GM18858 (cell line): ENCODE data around the gene RXRB.

ENCODE experiments used
- ATAC-seq: cut with Tn5 transposase; IDR thresholded peaks from one replicate; pipeline ENCODE4 v1.9.1; 2021; ENCODE audit not compliant: unreplicated experiment

Gene RXRB

DNA sequence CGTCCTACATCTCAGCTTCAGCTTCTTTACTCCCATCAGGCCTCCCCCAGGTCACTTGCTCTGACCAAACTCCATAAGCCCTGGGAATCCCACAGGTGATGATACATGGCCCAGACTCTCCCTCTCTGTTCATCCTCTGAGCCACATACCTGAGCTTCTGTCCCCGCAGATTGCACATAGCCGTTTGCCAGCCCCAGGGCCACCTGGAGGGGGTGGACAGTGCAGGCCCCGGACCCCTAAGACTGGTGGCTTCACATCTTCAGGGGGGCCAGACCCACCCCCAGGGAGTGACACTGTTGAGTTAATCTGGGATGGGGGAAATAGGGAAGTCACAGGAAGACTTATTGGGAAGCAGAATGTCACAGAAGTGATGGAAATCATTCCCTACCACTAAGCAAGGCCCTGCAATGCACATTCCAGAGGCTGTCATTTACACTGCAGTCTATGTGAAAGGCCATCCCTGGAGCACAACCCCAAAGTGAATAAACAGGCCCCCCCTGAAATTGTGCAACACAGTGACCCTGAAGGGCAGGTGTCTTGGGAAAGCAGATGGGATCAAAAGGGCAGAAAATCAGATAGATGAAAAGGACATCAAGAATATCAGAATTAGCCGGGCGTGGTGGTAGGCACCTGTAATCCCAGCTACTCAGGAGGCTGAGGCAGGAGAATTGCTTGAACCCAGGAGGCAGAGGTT, 2.2 kb downstream of the RXRB start:
- no peak for ATAC-seq

DNA sequence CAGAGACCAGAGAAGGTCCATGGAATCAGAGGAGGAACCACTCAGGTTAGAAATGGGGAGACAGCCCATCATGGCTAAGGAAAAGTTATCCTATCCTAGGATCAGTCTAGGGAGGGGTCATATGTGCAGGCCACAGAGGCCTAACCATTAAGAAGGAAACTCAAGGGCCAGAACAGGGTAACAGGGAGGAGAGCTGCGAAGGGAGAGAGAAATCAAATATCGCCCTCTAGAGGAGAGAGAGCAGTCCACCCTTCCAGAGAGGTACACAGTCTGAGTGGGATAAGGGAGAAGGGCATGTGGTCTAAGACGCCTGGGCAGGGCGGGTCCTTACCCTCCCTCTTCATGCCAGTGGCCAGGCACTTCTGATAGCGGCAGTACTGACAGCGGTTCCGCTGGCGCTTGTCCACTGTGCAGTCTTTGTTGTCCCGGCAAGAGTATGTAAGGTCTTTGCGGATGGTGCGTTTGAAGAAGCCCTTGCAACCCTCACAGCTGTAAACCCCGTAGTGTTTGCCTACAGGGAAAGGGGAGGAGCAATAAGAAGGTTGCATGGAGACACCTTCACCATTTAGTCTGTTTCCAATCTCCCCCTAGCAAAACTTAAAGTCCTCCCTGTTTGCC, 2.9 kb downstream of the RXRB start:
- ATAC-seq, result no peak

DNA sequence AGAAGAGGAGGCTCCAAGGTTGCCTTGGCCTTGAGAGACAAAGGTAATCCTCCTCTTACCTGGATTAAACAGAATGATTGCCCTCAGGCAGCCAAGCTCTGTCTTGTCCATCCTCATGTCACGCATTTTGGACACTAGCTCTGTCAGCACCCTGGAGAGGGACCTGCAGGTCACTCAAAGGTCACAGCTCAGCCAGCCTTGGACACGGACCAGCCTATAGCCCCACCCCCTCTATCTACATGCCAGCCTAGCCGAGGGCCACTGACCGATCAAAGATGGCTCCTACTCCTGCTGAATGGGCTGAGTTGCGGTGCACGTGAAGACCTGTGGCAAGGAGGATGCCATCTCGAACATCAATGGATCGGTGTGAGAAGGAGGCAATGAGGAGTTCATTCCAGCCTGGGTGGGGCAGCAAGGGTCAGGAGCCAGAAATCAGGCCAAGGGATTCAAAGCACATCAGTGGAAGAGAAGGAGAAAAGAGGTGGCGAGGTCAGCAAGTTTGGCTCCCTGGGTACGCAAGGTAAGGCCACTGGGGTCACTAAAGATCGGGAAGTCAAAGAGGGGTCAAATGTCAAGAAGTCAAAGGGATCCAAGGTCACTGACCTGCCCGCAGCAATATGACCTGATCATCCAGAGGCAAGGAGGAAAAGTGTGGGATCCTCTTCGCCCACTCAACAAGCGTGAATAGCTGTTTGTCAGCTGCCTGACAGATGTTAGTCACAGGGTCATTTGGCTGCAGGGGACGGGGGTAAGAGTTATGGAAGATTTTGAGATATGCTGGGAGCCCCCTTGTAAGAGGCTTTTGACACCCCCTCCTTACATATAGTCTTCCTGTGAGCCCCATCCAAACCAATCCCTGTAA, 4.9 kb downstream of the RXRB start:
- no peak for ATAC-seq

DNA sequence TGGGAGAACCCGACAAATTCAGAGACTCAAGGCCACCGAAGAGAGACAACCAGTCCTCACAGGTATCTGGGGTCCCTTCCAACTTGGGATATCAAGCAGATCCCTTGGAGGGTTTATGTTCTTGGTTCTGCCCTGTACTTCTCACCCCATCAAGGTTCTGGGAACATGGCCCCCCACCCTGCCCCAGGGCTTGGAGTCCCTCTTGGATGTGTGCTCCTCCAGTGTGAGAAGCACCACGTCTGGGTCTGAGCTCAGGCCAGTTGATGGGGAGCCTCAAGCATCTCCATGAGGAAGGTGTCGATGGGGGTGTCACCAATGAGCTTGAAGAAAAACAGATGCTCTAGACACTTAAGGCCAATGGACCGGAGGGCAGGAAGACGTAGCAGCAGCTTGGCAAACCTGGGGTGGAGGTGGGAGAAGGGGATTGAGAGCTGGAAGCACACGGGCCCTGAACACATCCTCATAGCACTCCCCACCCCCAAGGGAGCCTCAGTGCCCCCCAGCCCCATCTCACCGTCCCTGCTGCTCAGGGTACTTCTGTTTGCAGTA, 6.0 kb downstream of the RXRB start:
- ATAC-seq, result no peak

DNA sequence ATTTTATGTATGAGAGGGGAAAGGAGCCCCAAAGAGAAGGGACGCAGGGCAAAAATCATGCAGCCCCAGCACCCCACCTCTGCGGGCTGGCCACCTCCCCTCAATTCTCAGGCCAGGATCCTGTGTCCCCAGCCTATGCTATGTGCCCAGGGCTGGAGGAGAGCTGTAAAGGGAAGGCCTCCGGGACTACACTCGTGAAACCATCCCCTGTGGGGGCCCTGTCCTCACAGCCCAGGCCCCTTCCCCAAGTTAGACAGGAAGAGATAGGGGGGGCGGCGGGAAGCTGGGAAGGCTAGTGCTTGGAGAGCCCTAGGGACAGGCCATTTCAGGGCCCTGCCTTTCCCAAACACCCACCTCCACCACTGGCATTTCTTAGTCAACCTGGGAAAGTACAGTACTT, 6.8 kb downstream of the RXRB start:
- ATAC-seq, result no peak

DNA sequence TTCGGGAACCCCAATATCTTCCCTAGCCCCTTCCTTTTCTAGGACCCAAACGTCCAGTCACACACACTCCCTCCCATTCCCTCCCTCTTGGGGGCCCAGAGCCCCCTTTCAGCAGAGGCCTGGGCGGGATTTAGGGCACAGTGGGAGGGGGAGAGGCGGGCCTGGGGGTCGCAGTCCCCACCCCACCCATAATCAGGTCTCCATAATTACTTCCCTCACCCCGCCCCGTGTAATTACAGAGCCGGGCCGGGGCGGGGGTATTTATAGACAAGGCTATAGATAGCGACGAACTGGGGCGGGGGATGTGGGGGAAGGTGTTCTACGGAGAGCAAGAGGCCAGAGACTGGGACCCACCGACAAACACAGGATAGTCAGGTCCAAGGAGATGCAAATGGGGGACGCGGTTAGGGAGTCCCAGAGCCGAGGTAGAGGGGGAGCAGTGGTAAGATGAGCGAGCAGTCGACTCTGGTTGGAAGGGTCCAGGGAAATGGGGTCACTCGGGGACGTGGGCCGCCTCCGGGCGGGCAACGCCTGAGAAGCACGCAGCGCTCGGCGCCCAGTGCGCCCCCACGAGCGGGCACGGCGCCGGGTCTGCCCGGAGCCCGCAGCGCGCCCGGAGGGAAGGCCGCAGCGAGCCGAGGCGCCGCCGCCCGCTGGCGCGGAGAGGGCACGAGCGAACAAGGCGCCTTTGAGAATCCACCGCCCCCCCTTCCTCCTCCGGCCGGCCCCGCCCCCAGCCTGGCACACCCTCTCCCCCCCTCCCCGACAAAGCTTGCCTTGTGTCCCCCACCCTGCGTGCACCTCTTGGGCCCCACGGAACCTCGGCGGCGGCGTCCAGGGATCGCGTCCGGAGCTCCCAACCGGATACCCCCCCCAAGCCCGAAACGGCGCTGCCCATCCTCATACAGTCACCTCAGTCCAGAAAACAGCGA, 7.5 kb downstream of the RXRB start:
- no peak for ATAC-seq

DNA sequence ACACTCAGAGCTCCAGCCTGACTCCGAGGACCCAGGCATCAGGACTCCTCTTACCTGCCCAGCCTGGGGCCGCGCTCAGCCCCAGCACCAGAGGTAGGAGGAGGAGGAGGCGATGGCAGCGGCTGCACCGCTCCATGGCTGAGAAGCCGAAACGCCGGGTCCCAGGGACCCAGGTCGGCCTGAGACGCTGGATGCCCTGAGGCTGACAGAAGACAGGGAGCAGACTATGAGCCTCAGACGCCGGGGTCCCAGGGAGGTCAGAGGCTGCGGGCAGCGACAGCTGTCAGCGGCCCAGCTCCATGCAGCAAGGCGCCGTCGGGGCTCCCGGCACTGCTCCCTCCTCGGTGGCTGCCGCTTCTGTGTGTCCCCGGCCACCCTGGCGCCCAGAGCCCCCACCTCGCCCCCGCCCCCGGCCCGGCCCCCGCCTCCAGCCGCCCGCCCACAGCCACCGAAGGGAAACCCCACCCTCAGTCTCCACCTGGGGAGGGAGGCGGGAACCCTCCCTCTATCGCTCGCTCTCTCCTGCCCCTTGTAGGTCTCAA, 8.3 kb downstream of the RXRB start, which contains the start of gene COL11A2:
TSS of gene COL11A2 (minus strand) at position 363 of the 542 bp plus-strand sequence. CDS start at position 136, 227 bp downstream.
- no peak for ATAC-seq

DNA sequence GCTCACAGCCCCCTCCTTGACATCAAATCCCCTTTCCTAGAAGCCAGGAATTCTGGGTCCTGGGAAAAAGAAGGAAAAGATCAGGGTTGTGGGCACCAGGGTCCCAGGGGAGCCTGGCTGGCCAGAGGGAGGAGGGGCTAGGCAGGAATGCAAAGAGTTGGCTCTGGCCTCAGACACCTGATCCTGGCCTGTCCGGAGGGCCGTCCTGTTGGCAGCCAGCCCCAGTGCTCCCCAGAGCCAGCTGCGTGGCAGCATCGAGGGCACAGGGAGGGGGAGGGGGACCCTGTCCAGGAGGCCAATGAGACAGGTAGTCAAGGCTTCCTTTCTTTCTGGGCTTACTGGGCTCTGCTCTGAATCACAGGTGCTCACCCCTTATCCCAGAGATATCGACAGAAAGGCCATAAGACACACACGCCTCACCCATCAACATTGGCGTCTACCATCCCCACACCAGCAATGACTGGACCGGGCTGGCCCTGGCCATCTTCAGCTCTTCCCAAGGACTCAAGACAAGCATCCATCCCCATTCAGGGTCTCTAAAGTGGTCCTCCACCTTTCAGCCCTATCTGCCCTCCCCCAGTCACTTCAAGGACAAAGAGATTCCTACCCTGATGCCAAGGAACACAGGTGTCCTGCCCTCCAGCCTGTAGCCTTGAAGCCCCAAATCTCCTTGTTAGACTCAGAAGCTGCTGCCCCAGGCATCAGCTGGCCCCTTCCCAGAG, 8.9 kb downstream of the RXRB start:
- ATAC-seq, result no peak

DNA sequence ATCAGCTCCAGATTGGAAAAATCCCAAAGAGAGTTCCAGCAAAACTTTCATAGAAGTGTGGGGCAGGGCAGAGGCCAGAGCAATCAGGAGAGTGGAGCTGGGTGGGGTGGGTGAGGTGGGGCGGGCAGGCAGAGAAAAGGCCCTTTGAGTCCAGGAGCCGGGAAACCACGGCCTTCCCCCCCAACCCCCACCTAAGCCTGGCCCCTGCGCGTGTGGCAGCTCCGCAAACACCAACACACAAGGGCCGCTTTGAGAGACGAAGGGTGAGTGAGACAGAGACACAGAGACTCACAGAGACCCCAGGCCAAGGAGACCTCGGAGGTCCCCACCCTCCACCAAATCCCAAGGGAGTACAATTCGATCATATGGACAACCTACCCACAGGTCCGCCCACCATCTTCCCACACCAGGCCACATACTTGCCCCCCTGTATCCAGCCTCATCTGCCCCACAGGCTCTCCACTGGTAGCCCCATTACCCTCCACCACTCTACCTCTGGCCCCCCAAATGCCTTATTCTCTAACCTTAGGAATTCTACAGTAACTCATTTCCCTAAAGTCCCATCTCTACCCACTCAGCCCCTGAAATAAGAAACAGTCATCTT, 9.9 kb downstream of the RXRB start:
- no peak for ATAC-seq

DNA sequence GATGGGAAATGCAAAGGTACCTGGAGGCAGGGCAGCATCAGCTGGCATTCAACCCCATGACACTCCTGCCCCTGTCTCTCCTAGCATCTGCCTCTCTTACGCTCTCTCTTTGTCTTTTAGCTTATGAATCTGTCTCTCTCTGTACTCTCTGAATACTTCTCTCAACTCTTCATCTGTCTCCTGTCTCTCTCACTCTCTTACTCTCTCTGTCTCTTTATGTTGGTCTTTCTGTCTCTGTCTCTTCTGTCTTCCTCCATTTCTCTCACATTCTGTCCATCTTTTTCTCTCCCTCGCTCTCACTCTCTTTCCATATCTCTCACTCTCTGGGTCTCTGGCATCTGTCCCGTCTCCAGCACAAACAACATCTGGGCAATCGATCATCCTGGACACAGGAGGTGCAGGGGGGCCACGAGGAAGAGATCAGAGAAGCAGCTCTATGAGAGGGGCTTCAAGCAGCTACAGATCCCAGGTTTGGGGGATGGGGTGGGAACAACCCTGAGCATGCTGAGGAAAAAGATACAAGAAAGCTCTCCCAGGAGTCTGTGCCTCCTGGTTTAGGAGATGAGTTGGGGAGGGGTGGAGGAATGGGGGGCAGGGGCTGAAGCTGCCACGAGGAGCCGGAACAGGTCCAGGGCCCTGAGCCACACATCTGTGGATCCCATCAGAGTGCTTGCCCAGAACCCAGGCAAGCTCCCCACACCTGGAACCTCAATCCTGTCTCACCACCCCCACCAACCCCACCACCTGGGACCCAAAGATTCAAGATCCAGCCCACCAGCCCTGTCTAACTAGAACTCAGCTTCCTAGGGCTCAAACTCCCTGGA, 10.6 kb downstream of the RXRB start:
- no peak for ATAC-seq

DNA sequence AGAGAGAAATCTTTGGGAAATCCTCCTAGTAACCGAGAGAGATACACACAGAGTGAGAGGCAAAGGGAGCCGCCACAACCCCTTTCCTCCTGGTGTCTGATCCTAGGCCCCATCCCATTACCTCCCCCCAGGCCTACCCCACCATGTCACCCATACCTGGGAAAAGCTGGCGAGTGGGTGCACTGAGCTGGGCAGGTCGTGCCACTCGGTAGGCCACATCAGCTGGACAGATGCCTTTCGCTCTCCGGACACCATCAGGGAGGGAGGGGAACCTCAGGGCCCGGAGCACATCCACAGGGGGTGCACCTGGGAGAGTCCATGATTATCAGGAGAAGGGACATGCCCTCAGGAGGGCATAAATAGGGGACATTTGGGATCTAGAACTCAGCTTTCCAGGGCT, 11.3 kb downstream of the RXRB start:
- no peak for ATAC-seq

DNA sequence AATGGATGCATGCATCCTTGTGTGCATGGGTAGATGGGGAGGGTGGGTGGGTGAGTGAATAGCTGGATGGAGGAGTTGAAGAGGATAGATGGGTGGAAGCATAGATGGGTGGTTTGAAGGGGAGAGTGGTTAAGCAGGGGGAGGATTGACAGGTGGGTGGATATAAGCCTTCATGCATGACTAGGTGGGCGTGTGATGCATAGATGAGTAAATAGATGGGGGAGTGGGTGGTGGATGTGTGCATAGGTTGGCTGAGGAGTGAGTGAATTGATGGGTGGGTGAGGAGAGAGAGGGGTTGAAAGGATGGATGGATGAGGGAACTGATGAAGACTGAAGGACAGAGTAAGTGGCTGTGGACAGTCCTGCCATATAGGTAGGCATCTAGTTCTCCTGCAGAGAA, 12.7 kb downstream of the RXRB start:
- no peak for ATAC-seq

DNA sequence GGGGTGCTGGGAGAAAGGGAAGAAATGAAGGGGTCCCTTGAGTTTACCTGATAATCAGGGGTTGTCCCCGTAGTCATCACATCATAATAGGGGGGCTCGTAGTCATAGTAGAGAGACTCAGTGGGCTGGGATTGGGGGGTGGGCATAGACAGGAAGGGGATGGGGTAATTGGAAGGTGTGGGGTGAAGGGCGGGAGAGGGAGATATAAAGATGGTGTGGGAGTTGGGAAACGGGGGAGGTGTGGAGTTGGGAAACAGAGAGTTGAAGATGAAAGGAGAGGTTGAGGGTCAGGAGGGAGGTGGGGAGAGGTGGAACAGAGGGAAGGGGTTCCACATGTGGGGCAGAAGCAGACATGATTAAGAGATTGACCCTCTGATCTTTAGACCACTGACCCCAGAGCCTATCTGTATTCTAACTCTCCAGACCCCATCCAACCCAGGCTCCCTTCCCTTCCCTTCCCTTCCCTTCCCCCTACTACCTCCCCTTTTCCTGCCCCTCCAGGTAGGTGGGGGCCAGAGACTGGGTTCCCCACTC, 14.7 kb downstream of the RXRB start:
- ATAC-seq, result no peak

DNA sequence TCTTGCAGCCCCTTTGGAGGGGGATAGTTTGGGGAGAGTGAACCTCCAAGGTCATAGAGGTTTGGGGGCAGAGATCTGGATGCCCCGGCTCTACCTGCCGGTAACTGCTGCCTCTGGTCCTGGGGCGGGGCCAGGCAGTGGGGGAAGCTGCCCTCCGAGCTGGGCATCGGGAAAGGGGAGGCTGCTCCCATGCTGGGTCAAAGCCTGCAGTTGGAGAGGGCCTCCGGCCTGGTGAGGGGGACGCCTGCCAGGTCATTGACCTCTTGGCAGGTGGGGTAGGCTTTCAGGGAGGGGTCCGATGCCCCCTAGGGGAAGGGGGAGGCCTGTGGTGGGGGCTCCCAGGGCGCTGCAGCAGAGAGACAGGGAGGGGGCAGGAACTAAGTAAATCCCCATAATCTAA, 15.3 kb downstream of the RXRB start:
- ATAC-seq, result no peak

DNA sequence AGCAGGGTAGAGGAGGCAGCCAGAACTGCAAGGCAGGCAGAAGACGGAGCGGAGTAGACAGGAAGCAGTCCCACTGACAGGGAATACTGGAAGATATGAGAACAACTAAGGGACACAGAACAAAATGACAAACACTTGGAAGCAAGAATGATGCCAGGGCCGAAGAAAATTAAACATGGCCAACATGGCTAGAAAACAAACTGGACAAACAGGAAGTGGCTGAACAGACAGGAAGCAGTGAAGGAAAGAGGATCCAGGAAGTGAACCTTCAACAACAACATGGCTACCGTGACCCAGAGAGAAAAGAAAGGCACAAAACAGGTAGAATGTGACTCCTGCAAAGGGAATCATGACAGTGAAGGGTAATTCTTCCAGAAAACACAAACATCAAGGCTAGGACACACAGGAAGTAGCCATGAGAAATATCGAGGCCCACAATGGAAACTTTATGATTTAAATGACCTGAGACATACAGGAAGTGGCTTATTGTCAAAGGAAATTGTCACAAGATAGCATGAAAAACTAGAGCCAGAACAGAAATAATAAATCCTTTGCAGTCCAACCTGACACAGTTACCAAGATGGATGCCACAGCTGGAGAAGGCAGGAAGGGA, 17.3 kb downstream of the RXRB start:
- no peak for ATAC-seq

DNA sequence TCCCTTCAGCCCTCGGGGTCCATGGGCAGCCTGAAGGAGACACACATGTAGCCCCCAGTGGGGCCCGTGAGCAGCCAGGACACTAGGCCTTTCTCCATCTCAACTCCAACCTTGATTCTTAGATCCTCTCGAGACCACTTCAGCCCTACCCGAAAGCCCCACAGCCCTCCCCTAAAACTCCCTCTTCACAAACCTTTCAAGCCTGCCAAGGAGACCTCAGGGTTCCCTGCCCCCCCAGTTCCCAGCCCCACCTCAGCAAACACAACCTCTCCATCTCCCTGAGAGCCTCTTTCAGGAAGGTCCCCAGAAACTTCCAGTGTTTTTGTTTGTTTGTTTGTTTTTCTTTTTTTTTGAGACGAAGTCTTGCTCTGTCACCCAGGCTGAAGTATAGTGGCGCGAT, 19.3 kb downstream of the RXRB start:
- ATAC-seq, result no peak

DNA sequence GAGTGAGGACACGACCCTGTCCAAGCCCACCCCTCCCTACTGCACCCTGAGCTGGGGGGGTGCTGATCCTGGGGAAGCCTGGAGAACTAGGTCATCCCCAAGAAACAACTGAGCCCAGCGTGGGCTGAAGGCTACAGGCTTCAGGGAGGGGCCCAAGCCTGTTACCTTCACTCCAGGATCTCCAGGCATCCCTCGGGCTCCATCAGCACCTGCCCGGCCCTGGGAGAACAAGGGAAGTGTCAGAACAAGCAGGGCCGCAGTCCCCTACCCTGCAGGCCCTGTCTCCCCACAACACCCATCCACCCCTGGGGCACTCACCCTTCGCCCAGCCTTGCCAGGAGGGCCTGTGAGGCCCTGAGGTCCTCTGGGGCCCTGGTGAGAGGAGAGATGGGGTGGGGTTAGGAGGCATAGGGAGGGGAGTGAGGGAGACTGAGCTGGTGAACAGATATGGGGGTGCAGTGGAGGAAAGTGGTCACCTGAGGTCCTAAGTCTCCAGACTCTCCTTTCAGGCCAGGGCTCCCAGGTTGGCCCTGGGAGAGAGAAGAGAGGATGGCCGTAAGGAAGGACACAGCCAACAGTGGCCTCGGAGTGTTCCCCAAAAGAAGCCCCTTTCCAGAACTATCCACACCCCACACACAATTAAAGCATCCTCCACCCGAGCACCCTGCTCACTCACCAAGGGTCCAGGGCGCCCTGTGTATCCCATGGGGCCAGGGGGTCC, 21.6 kb downstream of the RXRB start:
- no peak for ATAC-seq
